HEK293 (cell line): ENCODE data around the gene CTSZ.

Source experiments
- CTCF ChIA-PET: fragments of 350-600 bp; formaldehyde crosslinking; extraction: SDS; loops from one replicate; lab custom pipeline; 2021; ENCODE audit warnings: antibody characterized with exemption; lab: Yijun Ruan, JAX
- POLR2A ChIA-PET: fragments of 300-600 bp; formaldehyde crosslinking; extraction: SDS; loops from one replicate; lab custom pipeline; 2020; ENCODE audit warnings: antibody characterized with exemption, inconsistent platforms; lab: Yijun Ruan, JAX
- H3K27ac ChIP-seq: fragments of 200-500 bp; sonication (Bioruptor generic); 2 replicates; pipeline ENCODE4 v1.5.1; 2014; ENCODE audit warnings: low read depth, low read length, control low read depth, inconsistent platforms; ENCODE audit errors: extremely low read depth
- H3K36me3 ChIP-seq, 2 experiments: fragments of 200-500 bp in 1 of 2; sonication (Bioruptor generic) in 1 of 2; 1 replicate in 1 of 2; 2 replicates in 1 of 2; pipeline ENCODE4 v1.5.1; 2014 to 2017; ENCODE audit warnings: inconsistent platforms in 2 of 2, low read length in 2 of 2; ENCODE audit not compliant: control insufficient read depth in 2 of 2, insufficient read depth in 1 of 2
- H3K4me1 ChIP-seq: fragments of 200-500 bp; sonication (Bioruptor generic); 2 replicates; pipeline ENCODE4 v1.5.1; 2014; ENCODE audit warnings: mild to moderate bottlenecking, low read length, inconsistent platforms; ENCODE audit not compliant: control insufficient read depth, insufficient read depth
- H3K4me3 ChIP-seq: 2 replicates; pipeline ENCODE4 v1.5.1; 2011; ENCODE audit warnings: low read depth, mild to moderate bottlenecking, control low read depth, low read length, moderate library complexity
- H3K9me3 ChIP-seq: fragments of 200-500 bp; sonication (Bioruptor generic); 2 replicates; pipeline ENCODE4 v1.5.1; 2014; ENCODE audit warnings: low read depth, low read length, inconsistent platforms; ENCODE audit not compliant: control insufficient read depth, insufficient read depth
- FEZF1 ChIP-seq: fragments of 450-650 bp; formaldehyde crosslinking; IDR thresholded peaks from 2 replicates; pipeline ENCODE4 v1.5.1; 2016; ENCODE audit warnings: missing biosample characterization, missing genetic modification characterization
- GLI4 ChIP-seq: fragments of 450-650 bp; formaldehyde crosslinking; IDR thresholded peaks from 2 replicates; pipeline ENCODE4 v1.5.1; 2016; ENCODE audit warnings: missing biosample characterization, missing genetic modification characterization
- KLF16 ChIP-seq: fragments of 450-650 bp; formaldehyde crosslinking; IDR thresholded peaks from 2 replicates; pipeline ENCODE4 v1.5.1; 2017; ENCODE audit warnings: missing biosample characterization, missing genetic modification characterization
- OSR2 ChIP-seq: fragments of 450-650 bp; formaldehyde crosslinking; IDR thresholded peaks from 2 replicates; pipeline ENCODE4 v1.5.1; 2016; ENCODE audit warnings: missing biosample characterization, missing genetic modification characterization
- SCRT1 ChIP-seq: fragments of 450-650 bp; formaldehyde crosslinking; IDR thresholded peaks from 2 replicates; pipeline ENCODE4 v1.5.1; 2016; ENCODE audit warnings: missing biosample characterization, missing genetic modification characterization, borderline replicate concordance
- SETDB1 ChIP-seq: IDR thresholded peaks from one replicate; pipeline ENCODE4 v1.6.1; 2017; ENCODE audit warnings: mild to moderate bottlenecking, low read length, moderate library complexity, mixed read lengths; ENCODE audit not compliant: insufficient read length
- SP7 ChIP-seq: fragments of 450-650 bp; formaldehyde crosslinking; IDR thresholded peaks from 2 replicates; pipeline ENCODE4 v1.5.1; 2016; ENCODE audit warnings: missing biosample characterization, missing genetic modification characterization
- ZBTB21 ChIP-seq: fragments of 450-650 bp; formaldehyde crosslinking; IDR thresholded peaks from 2 replicates; pipeline ENCODE4 v1.5.1; 2017; ENCODE audit warnings: missing biosample characterization, missing genetic modification characterization
- ZBTB8A ChIP-seq: fragments of 450-650 bp; formaldehyde crosslinking; IDR thresholded peaks from 2 replicates; pipeline ENCODE4 v1.5.1; 2016; ENCODE audit warnings: missing biosample characterization, missing genetic modification characterization
- ZFHX2 ChIP-seq: fragments of 450-650 bp; formaldehyde crosslinking; conservative IDR thresholded peaks from 2 replicates; pipeline ENCODE4 v1.5.1; 2016; ENCODE audit warnings: missing biosample characterization, missing genetic modification characterization
- ZFP3 ChIP-seq: fragments of 450-650 bp; formaldehyde crosslinking; IDR thresholded peaks from 2 replicates; pipeline ENCODE4 v1.5.1; 2016; ENCODE audit warnings: low read depth, missing biosample characterization, missing genetic modification characterization
- ZFP37 ChIP-seq: fragments of 450-650 bp; formaldehyde crosslinking; IDR thresholded peaks from 2 replicates; pipeline ENCODE4 v1.5.1; 2016; ENCODE audit warnings: missing biosample characterization, missing genetic modification characterization
- ZNF133 ChIP-seq: fragments of 450-650 bp; formaldehyde crosslinking; IDR thresholded peaks from 2 replicates; pipeline ENCODE4 v1.5.1; 2016; ENCODE audit warnings: missing biosample characterization, missing genetic modification characterization
- ZNF140 ChIP-seq: fragments of 450-650 bp; formaldehyde crosslinking; IDR thresholded peaks from 2 replicates; pipeline ENCODE4 v1.5.1; 2016; ENCODE audit warnings: missing biosample characterization, missing genetic modification characterization
- ZNF16 ChIP-seq: fragments of 450-650 bp; formaldehyde crosslinking; IDR thresholded peaks from 2 replicates; pipeline ENCODE4 v1.5.1; 2016; ENCODE audit warnings: low read depth, missing biosample characterization, missing genetic modification characterization
- ZNF202 ChIP-seq: fragments of 450-650 bp; formaldehyde crosslinking; IDR thresholded peaks from 2 replicates; pipeline ENCODE4 v1.5.1; 2016; ENCODE audit warnings: missing biosample characterization, missing genetic modification characterization, borderline replicate concordance
- ZNF248 ChIP-seq: fragments of 450-650 bp; formaldehyde crosslinking; IDR thresholded peaks from 2 replicates; pipeline ENCODE4 v1.5.1; 2017; ENCODE audit warnings: missing biosample characterization, missing genetic modification characterization
- ZNF274 ChIP-seq, 2 experiments: fragments of 200-500 bp in 1 of 2; fragments of 450-650 bp in 1 of 2; sonication (Bioruptor generic) in 1 of 2; formaldehyde crosslinking in 1 of 2; IDR thresholded peaks; 2 replicates each; pipeline versions ENCODE4 v1.5.1 to v1.6.1; 2014 to 2016; ENCODE audit warnings: borderline replicate concordance in 1 of 2, inconsistent platforms in 1 of 2, low read length in 1 of 2, missing biosample characterization in 1 of 2, missing genetic modification characterization in 1 of 2
- ZNF302 ChIP-seq: fragments of 450-650 bp; formaldehyde crosslinking; IDR thresholded peaks from 2 replicates; pipeline ENCODE4 v1.5.1; 2016; ENCODE audit warnings: missing biosample characterization, missing genetic modification characterization, low read depth
- ZNF366 ChIP-seq: fragments of 450-650 bp; formaldehyde crosslinking; conservative IDR thresholded peaks from 2 replicates; pipeline ENCODE4 v1.5.1; 2016; ENCODE audit warnings: missing biosample characterization, missing genetic modification characterization
- ZNF37A ChIP-seq: fragments of 450-650 bp; IDR thresholded peaks from 2 replicates; pipeline ENCODE4 v1.5.1; 2018; ENCODE audit warnings: missing biosample characterization, missing genetic modification characterization
- ZNF521 ChIP-seq: fragments of 450-650 bp; formaldehyde crosslinking; IDR thresholded peaks from 2 replicates; pipeline ENCODE4 v1.5.1; 2017; ENCODE audit warnings: missing biosample characterization, mild to moderate bottlenecking, missing genetic modification characterization
- ZNF600 ChIP-seq: fragments of 450-650 bp; formaldehyde crosslinking; IDR thresholded peaks from 2 replicates; pipeline ENCODE4 v1.5.1; 2016; ENCODE audit warnings: missing biosample characterization, missing genetic modification characterization
- ZNF623 ChIP-seq: fragments of 450-650 bp; formaldehyde crosslinking; IDR thresholded peaks from 2 replicates; pipeline ENCODE4 v1.5.1; 2016; ENCODE audit warnings: missing biosample characterization, missing genetic modification characterization
- ZNF837 ChIP-seq: fragments of 450-650 bp; formaldehyde crosslinking; IDR thresholded peaks from 2 replicates; pipeline ENCODE4 v1.5.1; 2016; ENCODE audit warnings: missing biosample characterization, missing genetic modification characterization
- ZSCAN16 ChIP-seq: fragments of 450-650 bp; formaldehyde crosslinking; IDR thresholded peaks from 2 replicates; pipeline ENCODE4 v1.5.1; 2016; ENCODE audit warnings: missing biosample characterization, missing genetic modification characterization
- TF ChIP-seq, protein P1 (sequence below): fragments of 450-650 bp; formaldehyde crosslinking; IDR thresholded peaks from 2 replicates; pipeline ENCODE4 v1.5.1; 2017; ENCODE audit warnings: missing biosample characterization, missing genetic modification characterization
- TF ChIP-seq, protein P2 (sequence below): fragments of 450-650 bp; formaldehyde crosslinking; IDR thresholded peaks from 2 replicates; pipeline ENCODE4 v1.5.1; 2016; ENCODE audit warnings: missing biosample characterization, missing genetic modification characterization
- TF ChIP-seq, protein P3 (sequence below): fragments of 450-650 bp; formaldehyde crosslinking; IDR thresholded peaks from 2 replicates; pipeline ENCODE4 v1.5.1; 2016; ENCODE audit warnings: missing biosample characterization, missing genetic modification characterization, borderline replicate concordance

The CTSZ gene

DNA sequence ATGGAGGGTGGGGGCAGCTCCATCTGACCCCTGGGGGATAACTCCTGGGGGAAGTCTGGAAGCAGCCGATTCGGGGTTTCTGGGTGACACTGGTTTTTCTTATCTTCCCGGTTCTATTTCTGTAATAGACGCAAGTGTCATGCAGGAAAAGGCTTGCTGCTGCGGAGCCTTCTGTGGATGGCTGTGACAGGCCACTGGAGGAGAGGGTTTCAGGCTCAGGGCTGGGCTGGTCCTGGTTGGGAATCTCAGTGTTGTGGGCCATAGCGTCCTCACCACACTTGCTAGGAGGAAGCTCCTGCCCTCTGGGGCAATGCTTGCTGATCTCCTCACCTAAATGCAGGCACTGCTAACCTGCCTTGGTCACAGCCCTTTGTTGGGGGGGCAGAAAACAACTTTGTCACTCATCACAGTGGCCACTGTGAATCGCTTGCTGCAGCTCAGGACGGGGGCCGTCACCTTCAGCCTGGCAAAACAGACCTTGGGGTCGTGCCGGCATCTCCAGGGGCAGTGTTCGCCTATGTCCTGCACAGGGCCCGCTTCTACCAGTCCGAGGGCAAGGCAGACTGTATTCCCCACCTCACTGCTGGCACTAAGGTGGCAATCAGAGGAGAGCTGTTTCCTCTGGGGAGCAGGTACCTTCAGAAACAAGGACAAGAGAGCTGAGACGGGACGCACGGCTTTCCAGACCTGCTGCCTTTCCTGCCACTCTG, 7.8 kb upstream of the CTSZ start:
- Histone ChIP-seq H3K4me1 (no peaks in the 10 kb centered on the region), H3K4me3 (no peak overlapping the region), H3K36me3 (no peaks in the 10 kb centered on the region), H3K27ac (no peak overlapping the region), H3K9me3 (no peaks in the 10 kb centered on the region)
- POLR2A ChIA-PET = interaction anchor here (0.5 to 5.1 kb wide), 3 partner anchors 17 to 36 kb away, joined by 4 to 19 read pairs (median 6); partner anchors contain the start of gene ATP5F1E
- CTCF ChIA-PET = interaction anchor here (0.7 to 0.8 kb wide), 2 partner anchors 8 to 499 kb away, joined by 3 to 4 read pairs; no protein-coding TSS in a partner anchor
- TF ChIP-seq ZNF133 (tag by site-specific recombination) (no peak), SCRT1 (no peak), GLI4 (tag by site-specific recombination) (no peak), ZBTB8A (no peak), KLF16 (tag by site-specific recombination) (no peak), ZNF37A (no peak), ZNF623 (no peak), ZNF202 (tag by site-specific recombination) (no peak), ZSCAN16 (tag by site-specific recombination) (no peak), FEZF1 (tag by site-specific recombination) (no peak), ZNF140 (tag by site-specific recombination) (no peak), ZBTB21 (tag by site-specific recombination) (no peak), SP7 (tag by site-specific recombination) (no peak)
- TF ChIP-seq, protein P1, sequence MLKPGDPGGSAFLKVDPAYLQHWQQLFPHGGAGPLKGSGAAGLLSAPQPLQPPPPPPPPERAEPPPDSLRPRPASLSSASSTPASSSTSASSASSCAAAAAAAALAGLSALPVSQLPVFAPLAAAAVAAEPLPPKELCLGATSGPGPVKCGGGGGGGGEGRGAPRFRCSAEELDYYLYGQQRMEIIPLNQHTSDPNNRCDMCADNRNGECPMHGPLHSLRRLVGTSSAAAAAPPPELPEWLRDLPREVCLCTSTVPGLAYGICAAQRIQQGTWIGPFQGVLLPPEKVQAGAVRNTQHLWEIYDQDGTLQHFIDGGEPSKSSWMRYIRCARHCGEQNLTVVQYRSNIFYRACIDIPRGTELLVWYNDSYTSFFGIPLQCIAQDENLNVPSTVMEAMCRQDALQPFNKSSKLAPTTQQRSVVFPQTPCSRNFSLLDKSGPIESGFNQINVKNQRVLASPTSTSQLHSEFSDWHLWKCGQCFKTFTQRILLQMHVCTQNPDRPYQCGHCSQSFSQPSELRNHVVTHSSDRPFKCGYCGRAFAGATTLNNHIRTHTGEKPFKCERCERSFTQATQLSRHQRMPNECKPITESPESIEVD (tag by site-specific recombination) = no peak

DNA sequence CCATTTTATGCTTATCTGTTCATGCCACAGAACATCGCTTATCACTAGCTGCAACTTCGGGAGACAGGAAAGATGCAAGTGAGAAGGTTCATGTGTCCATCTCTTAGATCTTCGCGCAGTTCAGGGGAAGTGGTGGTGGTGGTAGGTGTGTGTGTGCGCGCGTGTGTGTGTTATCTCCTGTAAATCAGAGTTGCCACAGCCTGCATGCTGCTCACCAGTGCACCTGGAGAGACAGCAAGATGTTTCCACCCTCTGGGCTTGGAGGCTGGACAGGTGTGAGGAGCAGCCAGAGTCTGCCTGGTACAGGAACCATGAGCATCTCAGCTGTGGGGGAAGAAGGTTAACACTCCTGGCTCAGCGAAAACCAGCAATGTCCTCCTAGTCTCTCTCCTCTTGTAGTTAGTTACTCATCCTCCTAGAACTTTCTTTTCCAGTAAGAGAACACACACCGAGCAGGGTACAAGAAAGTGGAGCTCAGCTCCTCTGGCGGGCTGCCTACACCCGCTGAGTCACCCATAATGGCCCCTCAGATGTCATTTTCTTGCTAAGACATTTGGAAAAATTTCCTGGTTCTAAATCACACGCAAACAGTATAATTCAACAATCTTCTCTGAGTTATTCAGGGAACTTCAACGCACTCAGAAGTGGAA, 7.0 kb upstream of the CTSZ start:
- Histone ChIP-seq H3K4me3 (no peak overlapping the region), H3K9me3 (no peaks in the 10 kb centered on the region), H3K4me1 (no peaks in the 10 kb centered on the region)
- CTCF ChIA-PET = interaction anchor here (0.7 to 0.8 kb wide), 2 partner anchors 9 to 500 kb away, joined by 3 to 4 read pairs; no protein-coding TSS in a partner anchor
- TF ChIP-seq ZNF837 (no peak), ZNF521 (tag by site-specific recombination) (no peak), ZNF274 (IDR thresholded peaks at IDR 0.05; ENCODE audit: low read length) (no peak), ZNF274 (tag by site-specific recombination; IDR thresholded peaks at IDR 0.05; ENCODE audit: borderline replicate concordance) (no peak), GLI4 (tag by site-specific recombination) (no peak), ZFP37 (tag by site-specific recombination) (no peak), ZNF248 (no peak), OSR2 (tag by site-specific recombination) (no peak), ZNF16 (tag by site-specific recombination) (no peak), ZFHX2 (no peak), ZFP3 (tag by site-specific recombination) (no peak), ZNF600 (tag by site-specific recombination) (no peak), SETDB1 (no peak), ZNF202 (tag by site-specific recombination) (no peak), ZNF366 (tag by site-specific recombination) (no peak), ZNF302 (tag by site-specific recombination) (no peak)
- TF ChIP-seq, protein P2, sequence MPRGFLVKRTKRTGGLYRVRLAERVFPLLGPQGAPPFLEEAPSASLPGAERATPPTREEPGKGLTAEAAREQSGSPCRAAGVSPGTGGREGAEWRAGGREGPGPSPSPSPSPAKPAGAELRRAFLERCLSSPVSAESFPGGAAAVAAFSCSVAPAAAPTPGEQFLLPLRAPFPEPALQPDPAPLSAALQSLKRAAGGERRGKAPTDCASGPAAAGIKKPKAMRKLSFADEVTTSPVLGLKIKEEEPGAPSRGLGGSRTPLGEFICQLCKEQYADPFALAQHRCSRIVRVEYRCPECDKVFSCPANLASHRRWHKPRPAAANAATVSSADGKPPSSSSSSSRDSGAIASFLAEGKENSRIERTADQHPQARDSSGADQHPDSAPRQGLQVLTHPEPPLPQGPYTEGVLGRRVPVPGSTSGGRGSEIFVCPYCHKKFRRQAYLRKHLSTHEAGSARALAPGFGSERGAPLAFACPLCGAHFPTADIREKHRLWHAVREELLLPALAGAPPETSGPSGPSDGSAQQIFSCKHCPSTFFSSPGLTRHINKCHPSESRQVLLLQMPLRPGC (tag by site-specific recombination) = no peak
- TF ChIP-seq, protein P3, sequence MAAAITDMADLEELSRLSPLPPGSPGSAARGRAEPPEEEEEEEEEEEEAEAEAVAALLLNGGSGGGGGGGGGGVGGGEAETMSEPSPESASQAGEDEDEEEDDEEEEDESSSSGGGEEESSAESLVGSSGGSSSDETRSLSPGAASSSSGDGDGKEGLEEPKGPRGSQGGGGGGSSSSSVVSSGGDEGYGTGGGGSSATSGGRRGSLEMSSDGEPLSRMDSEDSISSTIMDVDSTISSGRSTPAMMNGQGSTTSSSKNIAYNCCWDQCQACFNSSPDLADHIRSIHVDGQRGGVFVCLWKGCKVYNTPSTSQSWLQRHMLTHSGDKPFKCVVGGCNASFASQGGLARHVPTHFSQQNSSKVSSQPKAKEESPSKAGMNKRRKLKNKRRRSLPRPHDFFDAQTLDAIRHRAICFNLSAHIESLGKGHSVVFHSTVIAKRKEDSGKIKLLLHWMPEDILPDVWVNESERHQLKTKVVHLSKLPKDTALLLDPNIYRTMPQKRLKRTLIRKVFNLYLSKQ (tag by site-specific recombination) = no peak
- TF ChIP-seq, all 188 proteins: peak for 0
- Histone ChIP-seq H3K27ac (no peak overlapping the region), H3K36me3 (no peaks in the 10 kb centered on the region)
- POLR2A ChIA-PET = interaction anchor here (0.5 to 1.0 kb wide), 2 partner anchors 18 to 35 kb away, joined by 4 to 6 read pairs; partner anchors contain the start of gene ATP5F1E
